ENCODE results near the gene ZNF184. TPM values are rescaled to one million over a fixed set of nuclear protein-coding genes. Genes with fewer than 3 reads are reported as not detected.
A peak's percentile ranks its signal among the peaks of the same experiment; 100 is the strongest.

The ZNF184 gene
- total and polyA plus RNA-seq, 10 of the 15 experiments (the other 5 are each of a cell fraction or from before 2014, with no cell fraction given) = 4.1 to 15.1 (median 8.3) TPM

DNA sequence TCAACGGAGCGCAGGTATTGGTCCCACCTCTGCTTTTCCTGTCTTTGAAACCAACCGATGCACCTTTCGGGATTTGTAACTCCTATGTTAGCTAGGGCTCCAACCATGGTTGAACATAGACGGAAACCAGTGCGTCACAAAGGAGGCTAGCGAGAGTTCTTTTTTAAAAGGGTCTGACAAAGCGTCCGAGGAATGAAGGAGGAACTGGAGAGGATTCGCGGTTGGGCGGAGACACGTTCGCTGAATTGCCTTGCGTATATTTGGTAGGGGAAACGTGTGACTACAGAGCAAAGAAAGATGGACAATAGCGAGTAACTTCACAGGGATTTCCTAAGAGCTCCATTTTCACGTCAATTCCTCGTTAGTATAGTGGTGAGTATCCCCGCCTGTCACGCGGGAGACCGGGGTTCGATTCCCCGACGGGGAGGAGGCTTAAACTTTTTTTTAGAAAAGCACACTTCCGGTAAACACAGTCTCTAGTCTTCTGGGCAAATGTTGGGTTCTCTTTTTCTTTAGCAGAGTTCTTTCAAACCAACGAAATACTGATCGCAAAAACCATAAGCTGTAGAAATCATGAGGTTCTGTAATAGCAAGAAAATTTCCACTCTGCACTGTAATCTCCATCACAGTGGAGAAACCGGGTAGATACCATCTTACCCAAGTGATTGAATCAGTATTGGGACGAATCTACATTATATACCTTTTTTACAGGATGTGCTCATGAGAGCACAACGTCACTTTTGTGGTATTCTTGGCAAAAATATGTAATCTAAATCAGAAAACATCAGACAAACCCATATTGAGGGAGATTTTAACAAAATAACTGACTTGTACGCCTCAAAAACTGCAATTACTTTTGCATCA, 6.6 kb upstream of the ZNF184 start (continued):
- no peak for TF ChIP-seq ZNF592 (IDR thresholded peaks at IDR 0.05)
- TF ChIP-seq BRCA1 (IDR thresholded peaks at IDR 0.05; ENCODE audit: low read depth, low read length) = no peak
- TF ChIP-seq SIN3A (IDR thresholded peaks at IDR 0.05; ENCODE audit: low read depth, low read length) = no peak; the same call in 1 of the 2 replicates
- no peak for TF ChIP-seq USF1 (IDR thresholded peaks at IDR 0.05; ENCODE audit: borderline replicate concordance, extremely low read length, insufficient read depth, low read depth, low read length)
- TF ChIP-seq TBL1XR1 (IDR thresholded peaks at IDR 0.05; ENCODE audit: low read depth, low read length) = peak; percentile 73; the same call in 1 of the 2 replicates
- TF ChIP-seq CHD4 (IDR thresholded peaks at IDR 0.05) = no peak
- TF ChIP-seq CREM (IDR thresholded peaks at IDR 0.05; ENCODE audit: low read depth) = peak; percentile 94
- no peak for TF ChIP-seq STAT1 (conservative IDR thresholded peaks at IDR 0.05)
- TF ChIP-seq TCF3 (IDR thresholded peaks at IDR 0.05; ENCODE audit: borderline replicate concordance, insufficient read depth, low read depth, low read length) = no peak
- peak; percentile 88 for TF ChIP-seq ELK1 (IDR thresholded peaks at IDR 0.05; ENCODE audit: low read depth, low read length)
- TF ChIP-seq IKZF1 (conservative IDR thresholded peaks at IDR 0.05) = peak; percentile 69
- TF ChIP-seq PAX5 (IDR thresholded peaks at IDR 0.05; ENCODE audit: borderline replicate concordance, low read depth, low read length) = 0 out of 2 replicates have a peak, but pooled peaks have one; percentile 8
- TF ChIP-seq RCOR1 (conservative IDR thresholded peaks at IDR 0.05; ENCODE audit: low read depth, low read length) = no peak
- TF ChIP-seq CHD2 (IDR thresholded peaks at IDR 0.05; ENCODE audit: borderline replicate concordance, low read depth, low read length) = 0 out of 2 replicates have a peak, but pooled peaks have one; percentile 12
- peak; percentile 50; the same call in 1 of the 2 replicates for TF ChIP-seq TCF7 (IDR thresholded peaks at IDR 0.05; ENCODE audit: borderline replicate concordance)
- TF ChIP-seq IRF4 (IDR thresholded peaks at IDR 0.05; ENCODE audit: low read depth, low read length) = peak; percentile 30; the same call in 1 of the 2 replicates
- TF ChIP-seq, protein P1, sequence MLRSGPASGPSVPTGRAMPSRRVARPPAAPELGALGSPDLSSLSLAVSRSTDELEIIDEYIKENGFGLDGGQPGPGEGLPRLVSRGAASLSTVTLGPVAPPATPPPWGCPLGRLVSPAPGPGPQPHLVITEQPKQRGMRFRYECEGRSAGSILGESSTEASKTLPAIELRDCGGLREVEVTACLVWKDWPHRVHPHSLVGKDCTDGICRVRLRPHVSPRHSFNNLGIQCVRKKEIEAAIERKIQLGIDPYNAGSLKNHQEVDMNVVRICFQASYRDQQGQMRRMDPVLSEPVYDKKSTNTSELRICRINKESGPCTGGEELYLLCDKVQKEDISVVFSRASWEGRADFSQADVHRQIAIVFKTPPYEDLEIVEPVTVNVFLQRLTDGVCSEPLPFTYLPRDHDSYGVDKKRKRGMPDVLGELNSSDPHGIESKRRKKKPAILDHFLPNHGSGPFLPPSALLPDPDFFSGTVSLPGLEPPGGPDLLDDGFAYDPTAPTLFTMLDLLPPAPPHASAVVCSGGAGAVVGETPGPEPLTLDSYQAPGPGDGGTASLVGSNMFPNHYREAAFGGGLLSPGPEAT (IDR thresholded peaks at IDR 0.05; ENCODE audit: low read depth) = 0 out of 2 replicates have a peak, but pooled peaks have one; percentile 20
- no peak for TF ChIP-seq RBBP5 (conservative IDR thresholded peaks at IDR 0.05)
- TF ChIP-seq JUND (IDR thresholded peaks at IDR 0.05; ENCODE audit: low read depth, low read length) = no peak
- no peak for TF ChIP-seq SMAD5 (IDR thresholded peaks at IDR 0.05; ENCODE audit: low read depth)

All from GM12878 (cell line).